OCI-LY3 (cell line): ENCODE measurements around the gene BANP.

Source experiments
- EZH2phosphoT487 ChIP-seq: fragments of 200-600 bp; shearing (Covaris generic); IDR thresholded peaks from 2 replicates; pipeline ENCODE4 v1.6.1; 2018; ENCODE audit warnings: antibody characterized with exemption, mixed run types, low read depth
- TF ChIP-seq, protein P1 (sequence below): fragments of 200-600, 300-600 bp; sonication (generic); IDR thresholded peaks from 2 replicates; pipeline ENCODE4 v1.5.1; 2014; ENCODE audit warnings: antibody characterized with exemption, low read length, low read depth

GRCh38 chr16:88058817-88059216 lies 107.6 kb downstream of the BANP start:
- TF ChIP-seq, protein P1, sequence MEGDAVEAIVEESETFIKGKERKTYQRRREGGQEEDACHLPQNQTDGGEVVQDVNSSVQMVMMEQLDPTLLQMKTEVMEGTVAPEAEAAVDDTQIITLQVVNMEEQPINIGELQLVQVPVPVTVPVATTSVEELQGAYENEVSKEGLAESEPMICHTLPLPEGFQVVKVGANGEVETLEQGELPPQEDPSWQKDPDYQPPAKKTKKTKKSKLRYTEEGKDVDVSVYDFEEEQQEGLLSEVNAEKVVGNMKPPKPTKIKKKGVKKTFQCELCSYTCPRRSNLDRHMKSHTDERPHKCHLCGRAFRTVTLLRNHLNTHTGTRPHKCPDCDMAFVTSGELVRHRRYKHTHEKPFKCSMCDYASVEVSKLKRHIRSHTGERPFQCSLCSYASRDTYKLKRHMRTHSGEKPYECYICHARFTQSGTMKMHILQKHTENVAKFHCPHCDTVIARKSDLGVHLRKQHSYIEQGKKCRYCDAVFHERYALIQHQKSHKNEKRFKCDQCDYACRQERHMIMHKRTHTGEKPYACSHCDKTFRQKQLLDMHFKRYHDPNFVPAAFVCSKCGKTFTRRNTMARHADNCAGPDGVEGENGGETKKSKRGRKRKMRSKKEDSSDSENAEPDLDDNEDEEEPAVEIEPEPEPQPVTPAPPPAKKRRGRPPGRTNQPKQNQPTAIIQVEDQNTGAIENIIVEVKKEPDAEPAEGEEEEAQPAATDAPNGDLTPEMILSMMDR: no peak
- TF ChIP-seq EZH2phosphoT487: no peak
